H1 (cell line): ENCODE data around the gene KCNG3. TPM values are rescaled to one million over a fixed set of nuclear protein-coding genes. Genes with fewer than 3 reads are reported as not detected.

ENCODE experiments used
- CHD7 ChIP-seq: fragments of 300-600 bp; sonication (generic); IDR thresholded peaks from 2 replicates; pipeline ENCODE4 v1.7.1; 2012; ENCODE audit warnings: low read length, moderate library complexity, mild to moderate bottlenecking, inconsistent platforms; ENCODE audit not compliant: insufficient replicate concordance
- KDM5A ChIP-seq: fragments of 200-600 bp; IDR thresholded peaks from 2 replicates; pipeline ENCODE4 v1.7.1; 2012; ENCODE audit warnings: mild to moderate bottlenecking, low read length, inconsistent platforms, mixed read lengths
- NANOG ChIP-seq: IDR thresholded peaks from 2 replicates; pipeline ENCODE4 v1.6.1; 2011; ENCODE audit warnings: low read length, low read depth, mild to moderate bottlenecking, inconsistent platforms; ENCODE audit not compliant: insufficient read depth, poor library complexity, severe bottlenecking
- TAF7 ChIP-seq: optimal IDR thresholded peaks from 2 replicates; pipeline ENCODE3; 2011; ENCODE audit warnings: low read depth, mild to moderate bottlenecking, inconsistent platforms, low read length, moderate library complexity, borderline replicate concordance
- polyA plus RNA-seq, 7 experiments: library from polyadenylated mRNA; depleted of rRNA in 3 of 7; stranded (reverse) in 5 of 7; unstranded in 2 of 7; fragments of >200 nt in 5 of 7; fragments of 200-250 nt in 2 of 7; gene quantifications; 1 replicate in 5 of 7; 2 replicates in 1 of 7; 4 replicates in 1 of 7; pipeline versions ENCODE4 v1.2.1 to v1.2.3, GENCODE V29; 2011 to 2013; ENCODE audit warnings: missing spikeins in 2 of 7, mixed read lengths in 2 of 7
- total RNA-seq: library from RNA; stranded (reverse); fragmentation: NEBNext Ultra II Directional; extraction: Animal tissue kit (Norgen Biotek cat#: 25700); gene quantifications from 2 replicates; pipeline ENCODE4 v1.2.1, GENCODE V29; 2021

KCNG3 gene
- total and polyA plus RNA-seq, 2 of the 8 experiments (the other 6 are each of a cell fraction or from before 2014, with no cell fraction given) = 8.1 to 21.3 TPM

- no peak for TF ChIP-seq CHD7
- no peak for TF ChIP-seq KDM5A
- no peak for TF ChIP-seq NANOG
- TF ChIP-seq TAF7 = no peak
Observed at GRCh38 chr2:42401773-42402172, 92.0 kb downstream of the KCNG3 start (continued).
